DMS153 treated with DMSO at 0.1 percent for 48 hours (cell line): ENCODE data around the gene SFT2D3.

ENCODE experiments used
- DNase-seq: peaks from one replicate; lab custom pipeline; 2025; ENCODE audit not compliant: unreplicated experiment; lab: John Stamatoyannopoulos, UW

SFT2D3 gene

GRCh38 chr2:127664065-127664894 is 37.0 kb upstream of the SFT2D3 start:
- DNase-seq, result no peak

GRCh38 chr2:127664895-127665225 is 36.4 kb upstream of the SFT2D3 start:
- no peak for DNase-seq

- no peak for DNase-seq
Measured at GRCh38 chr2:127665267-127665893, 35.9 kb upstream of the SFT2D3 start.

- no peak for DNase-seq
Measured at GRCh38 chr2:127669056-127669455, 32.2 kb upstream of the SFT2D3 start.

- no peak for DNase-seq
Measured at GRCh38 chr2:127670055-127670956, 31.0 kb upstream of the SFT2D3 start.

GRCh38 chr2:127670957-127671290 is 30.4 kb upstream of the SFT2D3 start:
- DNase-seq, result no peak

GRCh38 chr2:127671557-127672302 is 29.6 kb upstream of the SFT2D3 start:
- no peak for DNase-seq

GRCh38 chr2:127672341-127673224 is 28.7 kb upstream of the SFT2D3 start:
- no peak for DNase-seq

GRCh38 chr2:127673291-127674069 is 27.8 kb upstream of the SFT2D3 start:
- DNase-seq, result no peak

GRCh38 chr2:127674241-127675209 is 26.8 kb upstream of the SFT2D3 start:
- no peak for DNase-seq

GRCh38 chr2:127675331-127676261 is 25.7 kb upstream of the SFT2D3 start, which contains the start of gene LIMS2:
Gene LIMS2 (minus strand): TSS chr2:127675530. CDS start chr2:127675024, 506 bp downstream.
- no peak for DNase-seq

GRCh38 chr2:127676906-127677305 is 24.4 kb upstream of the SFT2D3 start:
- DNase-seq, result no peak

- no peak for DNase-seq
Measured at GRCh38 chr2:127678531-127678930, 22.8 kb upstream of the SFT2D3 start.

GRCh38 chr2:127678991-127679390 is 22.3 kb upstream of the SFT2D3 start:
- no peak for DNase-seq

GRCh38 chr2:127679680-127680361 is 21.5 kb upstream of the SFT2D3 start:
- DNase-seq, result no peak

GRCh38 chr2:127680706-127681287 is 20.5 kb upstream of the SFT2D3 start:
- DNase-seq, result no peak
